Naive thymus-derived CD4-positive, alpha-beta T cell (primary cell): Measurements from ENCODE around the gene HIPK2. TPM values are rescaled to one million over a fixed set of nuclear protein-coding genes. Genes with fewer than 3 reads are reported as not detected.

Source experiments
- ATAC-seq: fragments of 150-1000 bp; cut with Tn5 transposase; 2 replicates; pipeline ENCODE4 v1.10.0; 2021; ENCODE audit warnings: mild to moderate bottlenecking, moderate library complexity
- CTCF ChIA-PET: fragments of 350-600 bp; sonication (Branson Sonifier 250); formaldehyde crosslinking; loops from one replicate; lab custom pipeline; 2021; ENCODE audit warnings: antibody characterized with exemption; lab: Charles Lee
- POLR2A ChIA-PET: fragments of 350-600 bp; sonication (Branson Sonifier 250); formaldehyde crosslinking; loops from one replicate; lab custom pipeline; 2021; ENCODE audit warnings: antibody characterized with exemption, inconsistent platforms; lab: Charles Lee
- DNase-seq, 9 donors: peaks; one replicate each; pipeline versions ENCODE4 v3.0.0 to v3.0.0-alpha.2; 2020 to 2022; ENCODE audit warnings: mixed read lengths in 1 of 9
- H3K27ac ChIP-seq: one replicate; pipeline ENCODE4 v1.7.0; 2013; ENCODE audit warnings: mild to moderate bottlenecking, low read depth, low read length, moderate library complexity
- H3K27me3 ChIP-seq, 2 donors: one replicate each; pipeline ENCODE4 v1.7.0; 2013; ENCODE audit warnings: low read length in 2 of 2, mild to moderate bottlenecking in 2 of 2, moderate library complexity in 2 of 2; ENCODE audit not compliant: control insufficient read depth in 2 of 2, insufficient read depth in 2 of 2
- H3K36me3 ChIP-seq, 3 experiments: 1 replicate in 2 of 3; 2 replicates in 1 of 3; pipeline ENCODE4 v1.7.0; 2013; ENCODE audit warnings: low read length in 3 of 3, mild to moderate bottlenecking in 3 of 3, moderate library complexity in 1 of 3; ENCODE audit not compliant: insufficient read depth in 3 of 3, control insufficient read depth in 2 of 3
- H3K4me1 ChIP-seq, 2 donors: one replicate each; pipeline ENCODE4 v1.7.0; 2013; ENCODE audit warnings: low read length in 2 of 2, mild to moderate bottlenecking in 2 of 2, moderate library complexity in 1 of 2; ENCODE audit not compliant: control insufficient read depth in 2 of 2, insufficient read depth in 2 of 2
- H3K4me3 ChIP-seq: 2 replicates; pipeline ENCODE4 v1.7.0; 2013; ENCODE audit warnings: mild to moderate bottlenecking, low read length
- H3K9me3 ChIP-seq, 3 experiments: 1 replicate in 2 of 3; 2 replicates in 1 of 3; pipeline ENCODE4 v1.7.0; 2013; ENCODE audit warnings: low read length in 3 of 3; ENCODE audit not compliant: control insufficient read depth in 2 of 3
- H3K27ac Mint-ChIP-seq, 9 donors: one replicate each; pipeline ENCODE4 v1.8.0; 2020 to 2022; ENCODE audit warnings: mixed read lengths in 9 of 9, mild to moderate bottlenecking in 8 of 9, moderate library complexity in 5 of 9, inconsistent platforms in 2 of 9
- H3K27me3 Mint-ChIP-seq, 5 donors: one replicate each; pipeline ENCODE4 v1.8.0; 2021 to 2022; ENCODE audit warnings: mixed read lengths in 5 of 5, mild to moderate bottlenecking in 1 of 5
- H3K36me3 Mint-ChIP-seq, 5 donors: one replicate each; pipeline ENCODE4 v1.8.0; 2020 to 2022; ENCODE audit warnings: mixed read lengths in 5 of 5, mild to moderate bottlenecking in 3 of 5, inconsistent platforms in 1 of 5
- H3K4me1 Mint-ChIP-seq, 7 donors: one replicate each; pipeline ENCODE4 v1.8.0; 2020 to 2022; ENCODE audit warnings: mixed read lengths in 7 of 7, mild to moderate bottlenecking in 3 of 7, inconsistent platforms in 1 of 7
- H3K4me3 Mint-ChIP-seq, 10 donors: one replicate each; pipeline ENCODE4 v1.8.0; 2020 to 2022; ENCODE audit warnings: mild to moderate bottlenecking in 10 of 10, mixed read lengths in 10 of 10, moderate library complexity in 6 of 10, inconsistent platforms in 2 of 10
- H3K9me3 Mint-ChIP-seq, 11 donors: one replicate each; pipeline ENCODE4 v1.8.0; 2020 to 2022; ENCODE audit warnings: mixed read lengths in 11 of 11, mild to moderate bottlenecking in 4 of 11, inconsistent platforms in 1 of 11, moderate library complexity in 1 of 11
- intact Hi-C, 2 donors: fragments of 100-400 bp; cut with micrococcal nuclease; formaldehyde crosslinking; loops; one replicate each; pipeline ENCODE4 v1.15.1; 2023
- polyA plus RNA-seq, 2 donors: library from polyadenylated mRNA; unstranded; fragments of 300-500 nt; fragmentation: Illumina TruSeq; gene quantifications; one replicate each; pipeline ENCODE4 v1.2.3, GENCODE V29; 2021
- total RNA-seq, 6 experiments: library from RNA in 5 of 6; stranded (reverse) in 5 of 6; gene quantifications; 1 replicate in 5 of 6; 2 replicates in 1 of 6; pipeline ENCODE4 v1.2.3 and lab custom pipeline; 2021 to 2026

HIPK2 gene
- total and polyA plus RNA-seq, 7 experiments from 2014 or later, result 4.6 to 44.0 (median 36.1) TPM

GRCh38 chr7:139772873-139773272 is 4.9 kb downstream of the HIPK2 start:
- Mint-ChIP-seq H3K4me3 (peak overlapping the region in 4 of 10 donors; percentile 34 to 98 (median 73)), H3K27me3 (no peaks in the 10 kb centered on the region), H3K4me1 (peaks cover 68 to 89% (median 86%) of the 10 kb centered on the region in 7 donors), H3K27ac (peak overlapping the region in 6 of 9 donors; percentile 69 to 97 (median 87)), H3K36me3 (peaks cover 0 to 21% (median 5%) of the 10 kb centered on the region in 5 donors), H3K9me3 (no peaks in the 10 kb centered on the region)
- Histone ChIP-seq H3K36me3 (no peaks in the 10 kb centered on the region), H3K27ac (no peak overlapping the region), H3K27me3 (no peaks in the 10 kb centered on the region), H3K9me3 (no peaks in the 10 kb centered on the region), H3K4me3 (no peak overlapping the region), H3K4me1 (peaks cover 18 to 58% of the 10 kb centered on the region in 2 donors)
- ATAC-seq, result no peak
- POLR2A ChIA-PET, result no interaction called here
- DNase-seq, result no peak
- intact Hi-C loops, result loop anchor here (5.0 to 10.0 kb wide), 6 partner anchors 402 to 702 kb away; partner anchors contain the start of genes FMC1 (in 1 of the 2), KDM7A (in 1 of the 2), MKRN1 (in 1 of the 2) and UBN2 (in 1 of the 2)
- CTCF ChIA-PET, result interaction anchor here (1.2 to 2.6 kb wide), 2 partner anchors 41 to 126 kb away, joined by 3 to 13 read pairs; no protein-coding TSS in a partner anchor

GRCh38 chr7:139772115-139772514 is 5.7 kb downstream of the HIPK2 start:
- ChIA-PET POLR2A (interaction anchor here (0.5 kb wide), 1 partner anchor 555 kb away, joined by 4 read pairs; no protein-coding TSS in a partner anchor), CTCF (interaction anchor here (0.8 to 2.6 kb wide), 2 partner anchors 21 to 126 kb away, joined by 4 to 13 read pairs; no protein-coding TSS in a partner anchor)
- Histone ChIP-seq H3K27ac (no peak overlapping the region), H3K4me1 (peaks cover 26 to 65% of the 10 kb centered on the region in 2 donors), H3K27me3 (no peaks in the 10 kb centered on the region), H3K4me3 (no peak overlapping the region), H3K36me3 (no peaks in the 10 kb centered on the region), H3K9me3 (no peaks in the 10 kb centered on the region)
- no peak for ATAC-seq
- intact Hi-C loops, result loop anchor here (5.0 to 10.0 kb wide), 6 partner anchors 403 to 703 kb away; partner anchors contain the start of genes FMC1 (in 1 of the 2), KDM7A (in 1 of the 2), MKRN1 (in 1 of the 2) and UBN2 (in 1 of the 2)
- H3K36me3 Mint-ChIP-seq, result peaks cover 0 to 21% (median 5%) of the 10 kb centered on the region in 5 donors
- peak overlapping the region in 7 of 9 donors; percentile 28 to 97 (median 76) for H3K27ac Mint-ChIP-seq
- peaks cover 76 to 96% (median 94%) of the 10 kb centered on the region in 7 donors for H3K4me1 Mint-ChIP-seq
- no peaks in the 10 kb centered on the region for H3K9me3 Mint-ChIP-seq
- H3K4me3 Mint-ChIP-seq, result peak overlapping the region in 2 of 10 donors; percentile 15 to 22
- no peak for DNase-seq
- H3K27me3 Mint-ChIP-seq, result no peaks in the 10 kb centered on the region

GRCh38 chr7:139771001-139771956 is 6.5 kb downstream of the HIPK2 start:
- Mint-ChIP-seq H3K27ac (peak overlapping the region in 8 of 9 donors; percentile 5 to 97 (median 65)), H3K36me3 (peaks cover 0 to 23% (median 5%) of the 10 kb centered on the region in 5 donors), H3K4me1 (peaks cover 80 to 100% (median 96%) of the 10 kb centered on the region in 7 donors), H3K9me3 (no peaks in the 10 kb centered on the region), H3K27me3 (no peaks in the 10 kb centered on the region), H3K4me3 (peak overlapping the region in 7 of 10 donors; percentile 1 to 67 (median 15))
- Histone ChIP-seq H3K9me3 (no peaks in the 10 kb centered on the region), H3K4me3 (no peak overlapping the region), H3K36me3 (no peaks in the 10 kb centered on the region), H3K27ac (no peak overlapping the region), H3K27me3 (no peaks in the 10 kb centered on the region), H3K4me1 (peaks cover 33 to 73% of the 10 kb centered on the region in 2 donors)
- CTCF ChIA-PET, result interaction anchor here (0.7 to 1.1 kb wide), 2 partner anchors 125 to 126 kb away, joined by 3 read pairs; no protein-coding TSS in a partner anchor
- intact Hi-C loops, result loop anchor here (5.0 to 10.0 kb wide), 6 partner anchors 404 to 704 kb away; partner anchors contain the start of genes FMC1 (in 1 of the 2), KDM7A (in 1 of the 2), MKRN1 (in 1 of the 2) and UBN2 (in 1 of the 2)
- DNase-seq (no peak), ATAC-seq (peak; percentile 21)
- POLR2A ChIA-PET, result interaction anchor here (0.5 kb wide), 1 partner anchor 556 kb away, joined by 4 read pairs; no protein-coding TSS in a partner anchor

- Histone ChIP-seq H3K4me1 (peaks cover 33 to 68% of the 10 kb centered on the region in 2 donors), H3K4me3 (no peak overlapping the region), H3K36me3 (no peaks in the 10 kb centered on the region), H3K27ac (peak overlapping the region; percentile 66), H3K27me3 (no peaks in the 10 kb centered on the region), H3K9me3 (no peaks in the 10 kb centered on the region)
- intact Hi-C loops, result loop anchor here (5.0 to 10.0 kb wide), 7 partner anchors 293 to 705 kb away; partner anchors contain the start of genes FMC1 (in 1 of the 2), KDM7A (in 1 of the 2), MKRN1 (in 1 of the 2) and PARP12 (in 1 of the 2)
- Mint-ChIP-seq H3K27me3 (no peaks in the 10 kb centered on the region), H3K27ac (peak overlapping the region; percentile 80 to 97 (median 91)), H3K36me3 (peaks cover 0 to 31% (median 11%) of the 10 kb centered on the region in 5 donors), H3K4me3 (peak overlapping the region in 9 of 10 donors; percentile 39 to 76 (median 61)), H3K4me1 (peaks cover 69 to 99% (median 93%) of the 10 kb centered on the region in 7 donors), H3K9me3 (no peaks in the 10 kb centered on the region)
- ATAC-seq (no peak), DNase-seq (no peak)
- CTCF ChIA-PET, result interaction anchor here (1.3 kb wide), 1 partner anchor 124 kb away, joined by 4 read pairs; no protein-coding TSS in a partner anchor
- POLR2A ChIA-PET, result interaction anchor here (0.7 to 1.1 kb wide), 4 partner anchors 11 to 127 kb away, joined by 3 to 4 read pairs (median 3); no protein-coding TSS in a partner anchor
These were observed 8.0 kb downstream of the HIPK2 start for GRCh38 chr7:139769761-139770160.

- H3K27ac ChIP-seq, result peak overlapping the region; percentile 66
- H3K36me3 Mint-ChIP-seq, result peaks cover 4 to 36% (median 16%) of the 10 kb centered on the region in 5 donors
These were observed 8.7 kb downstream of the HIPK2 start for GRCh38 chr7:139769066-139769465.

More at GRCh38 chr7:139769066-139769465, 8.7 kb downstream of the HIPK2 start:
- CTCF ChIA-PET, result interaction anchor here (1.0 to 1.3 kb wide), 3 partner anchors 17 to 124 kb away, joined by 3 to 5 read pairs (median 4); no protein-coding TSS in a partner anchor
- Histone ChIP-seq H3K4me1 (peaks cover 33 to 66% of the 10 kb centered on the region in 2 donors), H3K27me3 (no peaks in the 10 kb centered on the region), H3K9me3 (no peaks in the 10 kb centered on the region), H3K36me3 (no peaks in the 10 kb centered on the region), H3K4me3 (no peak overlapping the region)
- ATAC-seq, result no peak
- Mint-ChIP-seq H3K27me3 (no peaks in the 10 kb centered on the region), H3K4me3 (peak overlapping the region; percentile 43 to 88 (median 72)), H3K9me3 (no peaks in the 10 kb centered on the region), H3K4me1 (peaks cover 63 to 98% (median 92%) of the 10 kb centered on the region in 7 donors), H3K27ac (peak overlapping the region; percentile 80 to 97 (median 91))
- no peak for DNase-seq
- intact Hi-C loops, result loop anchor here in 1 of 2 donors (5.0 kb wide), 1 partner anchor 293 kb away; the partner anchor contains the start of gene PARP12
- POLR2A ChIA-PET, result interaction anchor here (0.7 to 3.7 kb wide), 5 partner anchors 9 to 127 kb away, joined by 3 to 36 read pairs (median 4); partner anchors contain the start of gene HIPK2
